ENCODE results near the gene ZFPM1.
"Not testable (repeated sequence)": the region's sequence is repeated elsewhere in the genome, so short reads cannot be mapped to it uniquely, and the experiment has no call there.

GRCh38 chr16:88485366-88485741 is 32.3 kb downstream of the ZFPM1 start:
- TF ChIP-seq CTCF (conservative IDR thresholded peaks at IDR 0.05); ZFX (IDR thresholded peaks at IDR 0.05): not testable (repeated sequence)
